H54 (cell line): ENCODE data around the gene GYS2.
"Not testable (repeated sequence)": the region's sequence is repeated elsewhere in the genome, so short reads cannot be mapped to it uniquely, and the experiment has no call there.

Experiments used
- DNase-seq: peaks from one replicate; pipeline ENCODE4 v3.0.0; 2011; ENCODE audit warnings: low spot score, mixed read lengths; ENCODE audit not compliant: insufficient read length
- FAIRE-seq: peaks from 3 replicates; lab custom pipeline; 2011; peaks lifted over from hg19 to GRCh38; lab: Jason Lieb, UNC
- POLR2A ChIP-seq: IDR thresholded peaks from 2 replicates; pipeline ENCODE4 v1.6.1; 2011; ENCODE audit warnings: low read depth, mild to moderate bottlenecking, low read length

Gene GYS2

DNA sequence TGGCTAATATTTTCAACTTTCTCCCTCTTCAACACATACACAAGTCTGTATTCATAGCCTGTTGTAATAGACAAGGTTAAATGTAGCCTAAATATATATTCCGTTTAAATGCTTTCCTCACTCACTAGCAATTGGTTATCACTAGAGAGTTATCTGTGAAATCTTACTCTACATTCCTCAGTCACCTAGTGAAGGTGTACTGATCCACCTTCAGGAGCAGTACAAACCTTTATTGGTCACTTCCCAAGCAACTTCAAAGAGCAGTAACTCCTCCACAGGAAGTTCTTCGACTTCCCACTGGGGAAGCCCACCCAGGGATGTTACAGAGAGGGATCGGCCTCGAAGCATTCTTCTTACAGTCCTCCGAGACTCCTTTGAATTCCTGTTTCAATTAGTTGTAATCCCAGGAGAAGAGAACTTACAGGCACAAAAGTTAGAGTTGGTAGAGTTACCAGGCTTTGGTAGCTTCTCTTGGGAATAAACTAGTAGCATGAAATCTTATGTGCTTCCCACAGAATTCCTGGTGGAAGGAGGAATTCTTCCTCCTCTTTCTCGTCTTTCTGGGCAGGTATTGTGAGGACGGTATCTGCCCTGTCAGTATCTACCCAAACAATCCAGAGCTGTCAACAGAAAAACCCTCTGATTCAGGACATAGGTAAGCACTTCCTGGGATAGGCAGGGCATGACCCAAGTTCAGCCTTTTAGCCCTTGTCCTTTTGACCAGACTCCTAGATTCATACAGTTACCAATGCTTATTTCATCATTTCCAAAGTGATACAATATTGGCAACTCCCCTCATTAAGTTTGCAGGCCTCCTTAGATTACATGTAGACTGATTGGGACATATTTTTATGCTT, at the start of gene GYS2:
TSS of gene GYS2 (minus strand) at position 603 of the 857 bp plus-strand sequence. CDS start at position 348, 255 bp downstream.
- no peak for DNase-seq
- FAIRE-seq: no peak
- no peak for TF ChIP-seq POLR2A

- FAIRE-seq: no peak
- DNase-seq: no peak
- no peak for TF ChIP-seq POLR2A
These were observed 47.2 kb upstream of the GYS2 start for GRCh38 chr12:21651821-21652220.

DNA sequence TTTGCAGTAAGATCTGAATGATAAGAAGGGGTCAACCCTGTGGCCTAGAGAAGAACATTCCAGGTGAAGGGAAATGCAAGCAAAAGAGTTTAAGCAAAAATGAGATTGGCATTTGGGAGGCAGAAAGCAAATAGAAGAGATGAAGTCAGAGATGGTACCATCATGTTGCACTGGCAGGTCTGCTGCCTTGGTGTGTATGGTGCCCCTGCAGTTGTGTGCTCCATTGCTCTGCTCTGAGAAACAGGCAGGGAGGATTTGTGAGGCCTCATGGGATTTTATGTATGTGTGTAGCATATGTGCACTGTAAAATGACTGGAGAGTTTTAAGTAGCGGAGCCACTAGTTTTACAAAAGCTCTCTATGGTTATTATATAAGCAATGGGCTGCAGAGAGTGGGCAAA, 46.4 kb upstream of the GYS2 start:
- no peak for TF ChIP-seq POLR2A
- no peak for DNase-seq
- FAIRE-seq: no peak

- FAIRE-seq: no peak
These were observed 44.4 kb upstream of the GYS2 start for GRCh38 chr12:21649034-21649433.

GRCh38 chr12:21648378-21648777, 43.7 kb upstream of the GYS2 start:
- TF ChIP-seq POLR2A: no peak
- DNase-seq: no peak
- no peak for FAIRE-seq

More at GRCh38 chr12:21649034-21649433, 44.4 kb upstream of the GYS2 start:
- no peak for DNase-seq
- no peak for TF ChIP-seq POLR2A

GRCh38 chr12:21647179-21647578, 42.5 kb upstream of the GYS2 start:
- FAIRE-seq (no peak), DNase-seq (no peak)
- no peak for TF ChIP-seq POLR2A

DNA sequence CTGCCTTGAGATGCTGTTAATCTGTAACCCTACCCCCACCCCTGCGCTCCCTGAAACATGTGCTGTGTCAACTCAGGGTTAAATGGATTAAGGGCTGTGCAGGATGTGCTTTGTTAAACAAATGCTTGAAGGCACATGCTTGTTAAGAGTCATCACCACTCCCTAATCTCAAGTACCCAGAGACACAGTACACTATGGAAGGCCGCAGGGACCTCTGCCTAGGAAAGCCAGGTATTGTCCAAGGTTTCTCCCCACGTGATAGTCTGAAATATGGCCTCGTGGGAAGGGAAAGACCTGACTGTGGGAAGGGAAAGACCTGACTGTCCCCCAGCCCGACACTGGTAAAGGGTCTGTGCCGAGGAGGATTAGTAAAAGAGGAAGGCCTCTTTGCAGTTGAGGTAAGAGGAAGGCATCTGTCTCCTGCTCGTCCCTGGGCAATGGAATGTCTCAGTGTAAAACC, 40.4 kb upstream of the GYS2 start:
- not testable (repeated sequence) for DNase-seq, FAIRE-seq

GRCh38 chr12:21644516-21644915, 39.9 kb upstream of the GYS2 start:
- FAIRE-seq (no peak), DNase-seq (no peak)
- TF ChIP-seq POLR2A: no peak

DNA sequence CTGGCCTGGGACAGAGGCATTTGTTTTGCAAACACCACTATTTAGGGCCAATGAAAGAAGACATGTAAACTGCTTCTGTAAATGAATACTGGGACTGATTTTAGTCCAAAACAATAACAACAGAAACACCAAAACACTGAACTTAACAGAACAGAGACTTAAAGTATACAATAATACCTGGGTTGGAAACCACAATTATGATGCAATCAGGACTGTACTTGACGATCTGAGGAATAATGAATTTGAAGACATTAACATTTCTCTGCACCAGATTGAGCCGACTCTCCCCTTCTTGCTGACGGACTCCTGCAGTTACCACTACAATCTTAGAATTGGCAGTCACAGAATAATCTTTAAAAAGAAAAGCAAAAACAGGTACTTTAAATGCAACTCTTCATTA, 39.1 kb upstream of the GYS2 start:
- DNase-seq: no peak
- no peak for FAIRE-seq
- no peak for TF ChIP-seq POLR2A

GRCh38 chr12:21642707-21643389, 38.2 kb upstream of the GYS2 start:
- no peak for TF ChIP-seq POLR2A
- DNase-seq: no peak
- no peak for FAIRE-seq

DNA sequence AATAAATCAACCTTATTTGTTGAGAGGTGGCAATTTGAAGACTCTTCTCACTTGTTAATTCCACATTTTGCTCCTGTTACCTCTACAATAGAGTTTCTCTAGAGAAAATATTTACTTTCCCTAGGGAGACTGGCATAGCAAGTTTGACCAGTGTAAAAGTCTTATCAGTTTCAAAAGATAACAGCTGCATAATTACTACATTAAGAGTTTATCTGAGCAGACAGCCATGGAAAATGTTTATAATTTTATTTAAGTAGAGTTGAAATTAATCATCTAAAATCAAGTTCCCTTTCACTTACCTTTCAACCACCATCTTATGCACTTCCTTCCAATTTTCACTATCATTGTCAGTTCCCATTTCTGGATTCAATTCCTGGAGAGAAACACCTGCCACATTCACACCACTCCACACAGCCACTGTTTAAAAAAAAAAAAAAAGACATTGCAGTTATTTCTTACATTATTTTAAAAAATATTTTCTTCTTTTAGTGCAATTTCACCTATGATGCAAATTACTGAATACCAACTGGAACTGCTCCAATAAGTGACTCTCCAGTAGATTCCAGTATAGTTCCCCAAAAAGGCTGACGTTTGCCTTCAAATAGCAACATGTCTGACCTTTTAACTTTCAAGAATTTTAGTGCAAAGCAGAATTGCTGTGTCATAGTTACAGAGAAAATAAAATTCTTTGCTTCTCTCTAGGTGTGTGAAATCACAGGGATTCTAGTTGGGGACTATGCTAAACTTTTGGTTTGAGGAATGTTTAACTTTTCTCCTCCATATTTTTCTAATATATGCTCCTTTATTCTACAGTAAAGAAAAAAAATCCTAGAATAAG, 33.6 kb upstream of the GYS2 start:
- FAIRE-seq (no peak), DNase-seq (no peak)

GRCh38 chr12:21634245-21634644, 29.6 kb upstream of the GYS2 start:
- DNase-seq: no peak
- no peak for FAIRE-seq
- no peak for TF ChIP-seq POLR2A

More for the DNA sequence above, 33.6 kb upstream of the GYS2 start:
- TF ChIP-seq POLR2A: no peak

GRCh38 chr12:21631367-21631766, 26.7 kb upstream of the GYS2 start:
- TF ChIP-seq POLR2A: no peak
- no peak for FAIRE-seq
- no peak for DNase-seq

GRCh38 chr12:21627924-21628323, 23.3 kb upstream of the GYS2 start:
- no peak for TF ChIP-seq POLR2A

More at GRCh38 chr12:21627924-21628323, 23.3 kb upstream of the GYS2 start:
- DNase-seq: no peak
- FAIRE-seq: no peak
